K562 (cell line): ENCODE data around the gene DPH2. TPM values are rescaled to one million over a fixed set of nuclear protein-coding genes. Genes with fewer than 3 reads are reported as not detected.

Experiments
- ATAC-seq: fragments of 200-7000 bp; cut with Tn5 transposase; 3 replicates; pipeline ENCODE4 v1.9.1; 2020; ENCODE audit warnings: moderate library complexity
- BruUV-seq: library from RNA; stranded (reverse); fragments of 400-500 nt; replicated peaks from 2 replicates; lab custom pipeline; 2021; lab: Mats Ljungman, UMichigan
- CTCF ChIA-PET: fragments of 300-600 bp; formaldehyde crosslinking; extraction: SDS; loops from one replicate; lab custom pipeline; 2021; ENCODE audit warnings: low intra/inter-chr PET ratio; lab: Yijun Ruan, JAX
- POLR2A ChIA-PET: fragments of 300-600, 350-650 bp; sonication (Branson Sonifier 250); formaldehyde crosslinking; extraction: SDS; loops from one replicate; lab custom pipeline; 2021; ENCODE audit warnings: antibody characterized with exemption, inconsistent platforms; lab: Yijun Ruan, JAX
- DNase-seq, 4 experiments: peaks; one replicate each; pipeline versions ENCODE4 v3.0.0 to v3.0.0-alpha.2; 2011 to 2018; ENCODE audit warnings: low spot score in 3 of 4, mixed read lengths in 3 of 4; ENCODE audit errors: extremely low read depth in 1 of 4
- FAIRE-seq: peaks from 2 replicates; lab custom pipeline; 2011; peaks lifted over from hg19 to GRCh38; lab: Jason Lieb, UNC
- H2AFZ ChIP-seq: 2 replicates; pipeline ENCODE4 v1.6.0; 2011; ENCODE audit warnings: low read depth, low read length, control low read depth, inconsistent platforms
- H3K27ac ChIP-seq: fragments of 200-600 bp; 3 replicates; pipeline ENCODE4 v1.8.0; 2011; ENCODE audit warnings: low read depth, mild to moderate bottlenecking, control low read depth, inconsistent platforms, low read length, moderate library complexity, mixed read lengths; ENCODE audit errors: extremely low read depth
- H3K27me3 ChIP-seq, 2 experiments: fragments of 300-600 bp in 1 of 2; 2 replicates in 1 of 2; 3 replicates in 1 of 2; pipeline versions ENCODE4 v1.6.0 to v1.8.0; 2011; ENCODE audit warnings: inconsistent platforms in 2 of 2, low read length in 2 of 2, mild to moderate bottlenecking in 1 of 2, mixed read lengths in 1 of 2, moderate library complexity in 1 of 2; ENCODE audit not compliant: control insufficient read depth in 2 of 2, insufficient read depth in 2 of 2
- H3K36me3 ChIP-seq: fragments of 300-600 bp; 3 replicates; pipeline ENCODE4 v1.8.0; 2011; ENCODE audit warnings: mild to moderate bottlenecking, low read length, inconsistent platforms; ENCODE audit not compliant: control insufficient read depth, insufficient read depth
- H3K4me1 ChIP-seq, 2 experiments: fragments of 200-600 bp in 1 of 2; replicated peaks in 1 of 2; 2 replicates in 1 of 2; 3 replicates in 1 of 2; pipeline versions ENCODE4 v1.5.1 to v1.8.0; 2011; ENCODE audit warnings: inconsistent platforms in 2 of 2, low read length in 2 of 2, mild to moderate bottlenecking in 1 of 2, mixed read lengths in 1 of 2, moderate library complexity in 1 of 2; ENCODE audit not compliant: control insufficient read depth in 2 of 2, insufficient read depth in 2 of 2
- H3K4me2 ChIP-seq: 2 replicates; pipeline ENCODE4 v1.6.1; 2011; ENCODE audit warnings: low read length, control low read depth, inconsistent platforms, mixed read lengths; ENCODE audit not compliant: insufficient read depth
- H3K4me3 ChIP-seq: fragments of 200-600 bp; sonication (generic), shearing (Covaris generic); 2 replicates; pipeline ENCODE4 v1.5.1; 2016; ENCODE audit warnings: control low read depth, inconsistent platforms
- H3K79me2 ChIP-seq: fragments of 200-600 bp; 3 replicates; pipeline ENCODE4 v1.8.0; 2011; ENCODE audit warnings: low read length, inconsistent platforms; ENCODE audit not compliant: control insufficient read depth, insufficient read depth
- H3K9ac ChIP-seq, 2 experiments: 2 replicates each; pipeline versions ENCODE4 v1.6.0 to v1.6.1; 2011; ENCODE audit warnings: low read depth in 2 of 2, low read length in 2 of 2, control low read depth in 1 of 2, inconsistent platforms in 1 of 2, mild to moderate bottlenecking in 1 of 2, mixed read lengths in 1 of 2; ENCODE audit not compliant: insufficient read depth in 1 of 2
- H3K9me1 ChIP-seq: one replicate; pipeline ENCODE4 v1.6.0; 2011; ENCODE audit warnings: inconsistent platforms, mild to moderate bottlenecking, low read length, moderate library complexity; ENCODE audit not compliant: control insufficient read depth, insufficient read depth
- H3K9me3 ChIP-seq: replicated peaks from 2 replicates; pipeline ENCODE4 v1.5.1; 2011; ENCODE audit warnings: low read depth, low read length, inconsistent platforms; ENCODE audit not compliant: control insufficient read depth, insufficient read depth
- H4K20me1 ChIP-seq: replicated peaks from 2 replicates; pipeline ENCODE4 v1.6.1; 2011; ENCODE audit warnings: low read length, inconsistent platforms, mixed read lengths; ENCODE audit not compliant: control insufficient read depth, insufficient read depth
- HMG20A ChIP-seq: fragments of 450-650 bp; formaldehyde crosslinking; conservative IDR thresholded peaks from 2 replicates; pipeline ENCODE4 v1.4.0; 2020; ENCODE audit warnings: mild to moderate bottlenecking, mixed read lengths
- KLF10 ChIP-seq: fragments of 250-450 bp; sonication (Bioruptor Pico); IDR thresholded peaks from 2 replicates; pipeline ENCODE4 v1.6.1; 2021; ENCODE audit warnings: matching md5 sums
- LEF1 ChIP-seq: fragments of 450-650 bp; IDR thresholded peaks from 2 replicates; pipeline ENCODE4 v1.6.1; 2016; ENCODE audit warnings: mild to moderate bottlenecking
- MCM3 ChIP-seq: fragments of 450-650 bp; IDR thresholded peaks from 2 replicates; pipeline ENCODE4 v1.6.1; 2016
- MCM5 ChIP-seq: fragments of 450-650 bp; IDR thresholded peaks from 2 replicates; pipeline ENCODE4 v1.6.1; 2016; ENCODE audit warnings: low read depth
- NEUROD1 ChIP-seq: fragments of 150-350 bp; IDR thresholded peaks from 2 replicates; pipeline ENCODE4 v1.6.1; 2014; ENCODE audit warnings: borderline replicate concordance, low read length, low read depth; ENCODE audit not compliant: partially characterized antibody
- NFIC ChIP-seq: fragments of 450-650 bp; IDR thresholded peaks from 2 replicates; pipeline ENCODE4 v1.6.1; 2017; ENCODE audit warnings: mild to moderate bottlenecking, inconsistent platforms
- NR2C2 ChIP-seq, 2 experiments: fragments of 200-800 bp in 1 of 2; sonication (Bioruptor generic) in 1 of 2; sonication (generic) in 1 of 2; formaldehyde crosslinking in 1 of 2; IDR thresholded peaks; 2 replicates each; pipeline versions ENCODE4 v1.6.1 to v1.8.0; 2016 to 2022; ENCODE audit warnings: mild to moderate bottlenecking in 1 of 2, missing compliant biosample characterization in 1 of 2, missing genetic modification characterization in 1 of 2, missing genetic modification reagents in 1 of 2
- POLR2G ChIP-seq: fragments of 200-400 bp; formaldehyde crosslinking; IDR thresholded peaks from 2 replicates; pipeline ENCODE4 v1.6.1; 2017; ENCODE audit warnings: low read depth, mild to moderate bottlenecking, antibody characterized with exemption, low read length, moderate library complexity
- SIRT6 ChIP-seq: IDR thresholded peaks from one replicate; pipeline ENCODE4 v1.6.1; 2012; ENCODE audit warnings: low read depth, mild to moderate bottlenecking, control low read depth, inconsistent platforms, low read length, moderate library complexity
- SMAD1 ChIP-seq: fragments of 150-350 bp; IDR thresholded peaks from 2 replicates; pipeline ENCODE4 v1.6.1; 2014; ENCODE audit warnings: low read length, low read depth; ENCODE audit not compliant: partially characterized antibody
- TARDBP ChIP-seq: fragments of 450-650 bp; IDR thresholded peaks from 2 replicates; pipeline ENCODE4 v1.6.1; 2016
- TEAD1 ChIP-seq, 2 experiments: fragments of 450-650 bp in 1 of 2; sonication (generic) in 1 of 2; formaldehyde crosslinking; IDR thresholded peaks; 2 replicates each; pipeline versions ENCODE4 v1.4.0 to v1.8.0; 2020 to 2022; ENCODE audit warnings: mild to moderate bottlenecking in 2 of 2, missing genetic modification reagents in 1 of 2
- ZFPM2 ChIP-seq: fragments of 250-450 bp; sonication (Bioruptor Pico); IDR thresholded peaks from 2 replicates; pipeline ENCODE4 v1.5.1; 2022; ENCODE audit warnings: mild to moderate bottlenecking
- ZNF134 ChIP-seq: fragments of 250-450 bp; sonication (Bioruptor Pico); conservative IDR thresholded peaks from 2 replicates; pipeline ENCODE4 v1.4.0; 2020
- ZNF184 ChIP-seq: sonication (generic); formaldehyde crosslinking; IDR thresholded peaks from 2 replicates; pipeline ENCODE4 v1.5.0; 2020; ENCODE audit warnings: missing genetic modification reagents
- ZNF282 ChIP-seq: sonication (generic); formaldehyde crosslinking; IDR thresholded peaks from 2 replicates; pipeline ENCODE4 v1.8.1; 2023; ENCODE audit warnings: missing genetic modification reagents
- ZNF584 ChIP-seq: fragments of 200-800 bp; sonication (Bioruptor generic); IDR thresholded peaks from 2 replicates; pipeline ENCODE4 v1.6.1; 2016; ENCODE audit warnings: low read depth, mild to moderate bottlenecking, missing genetic modification characterization, missing compliant biosample characterization
- ZNF707 ChIP-seq: fragments of 250-450 bp; sonication (Bioruptor Pico); conservative IDR thresholded peaks from 2 replicates; pipeline ENCODE4 v1.8.0; 2022; ENCODE audit warnings: inconsistent platforms, mild to moderate bottlenecking, moderate library complexity
- WGBS: fragments of 100-300 bp; shearing (Covaris generic); methylation state at CpG from one replicate; pipeline ENCODE4 v1.1.6; 2016; ENCODE audit warnings: low coverage, mixed read lengths; ENCODE audit not compliant: insufficient coverage; ENCODE audit errors: missing lambda C conversion rate; 5-methylcytosine and 5-hydroxymethylcytosine counted together
- in situ Hi-C: fragments of 300-500 bp; cut with MboI; formaldehyde crosslinking; loops from 4 replicates; pipeline ENCODE4 v1.15.0; 2018; ENCODE audit warnings: inconsistent platforms, mixed read lengths
- intact Hi-C: fragments of 100-400 bp; cut with micrococcal nuclease; formaldehyde crosslinking; loops from 2 replicates; pipeline ENCODE4 v1.14.2; 2022
- polyA plus RNA-seq, 8 experiments: library from polyadenylated mRNA; depleted of rRNA in 4 of 8; stranded (reverse) in 5 of 8; unstranded in 3 of 8; fragments of >200 nt; fragmentation: Nextera tagmentation in 2 of 8; fragmentation: Illumina TruSeq in 1 of 8; extraction: Ambion mirVana in 2 of 8; extraction: Trizol in 1 of 8; gene quantifications; 2 replicates each; pipeline versions ENCODE4 v1.2.1 to v1.2.3, GENCODE V29; 2011 to 2014; ENCODE audit warnings: inconsistent platforms in 1 of 8, missing spikeins in 1 of 8
- total RNA-seq, 7 experiments: library from RNA; depleted of rRNA in 6 of 7; stranded (reverse); fragments of >200 nt in 6 of 7; fragmentation: Illumina TruSeq in 2 of 7; extraction: Trizol in 2 of 7; gene quantifications; 2 replicates each; pipeline versions ENCODE4 v1.2.1 to v1.2.3, GENCODE V29; 2011 to 2021; ENCODE audit warnings: low replicate concordance in 1 of 7
- TF ChIP-seq, protein P1 (sequence below): sonication (generic); formaldehyde crosslinking; IDR thresholded peaks from 2 replicates; pipeline ENCODE4 v1.8.1; 2023; ENCODE audit warnings: missing genetic modification reagents, mild to moderate bottlenecking, borderline replicate concordance

Gene DPH2
- total and polyA plus RNA-seq, 9 of the 15 experiments (the other 6 are each of a cell fraction or from before 2014, with no cell fraction given), result 17.9 to 94.1 (median 68.1) TPM

DNA sequence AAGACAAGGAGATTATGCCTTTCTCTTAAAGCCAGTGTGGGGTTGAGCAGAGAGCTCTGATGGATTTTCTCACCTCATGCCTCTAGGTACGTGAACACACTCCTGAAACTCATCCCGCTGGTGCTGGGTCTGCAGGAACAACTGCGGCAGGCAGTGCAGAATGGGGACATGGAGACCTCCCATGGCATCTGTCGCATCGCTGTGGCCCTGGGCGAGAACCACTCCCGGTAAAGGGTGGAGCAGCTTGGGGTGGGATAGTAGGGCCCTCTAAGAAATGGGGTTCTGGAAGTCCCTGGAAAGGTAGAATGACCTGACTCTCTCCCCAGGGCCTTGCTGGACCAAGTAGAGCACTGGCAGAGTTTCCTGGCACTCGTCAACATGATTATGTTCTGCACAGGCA lies 13.6 kb upstream of the DPH2 start:
- no peak overlapping the region for H3K27ac ChIP-seq
- 94% methylated on average over 8 of the region's 8 CpGs for WGBS
- peaks cover 47% of the 10 kb centered on the region; the same call in 2 of the 3 replicates for H3K36me3 ChIP-seq
- BruUV-seq, result no TSS peak
- H3K79me2 ChIP-seq, result 0 out of 3 replicates have a peak, but pooled peaks cover 6% of the 10 kb centered on the region
- CTCF ChIA-PET, result no interaction called here
- DNase-seq (no peak), ATAC-seq (no peak), FAIRE-seq (no peak)
- 0 out of 4 replicates have a peak overlapping the region, but pooled peaks of 1 of the 2 experiments have one; percentile 5 for H3K9ac ChIP-seq
- POLR2A ChIA-PET, result interaction anchor here (0.9 kb wide), 1 partner anchor 14 kb away, joined by 3 read pairs; the partner anchor contains the start of gene DPH2
- no peaks in the 10 kb centered on the region for H3K27me3 ChIP-seq
- no peaks in the 10 kb centered on the region for H3K9me3 ChIP-seq
- H2AFZ ChIP-seq, result no peak overlapping the region
- no peak overlapping the region for H3K4me3 ChIP-seq
- no peak overlapping the region for H3K4me2 ChIP-seq
- H4K20me1 ChIP-seq, result peaks cover 16% of the 10 kb centered on the region; the same call in 1 of the 2 replicates
- no peak for TF ChIP-seq ZNF134
- TF ChIP-seq ZNF282, result no peak
- no peak for TF ChIP-seq ZNF707 (CRISPR knock-in tag)
- no peak for TF ChIP-seq HMG20A (CRISPR knock-in tag)
- TF ChIP-seq LEF1, result no peak
- no peak for TF ChIP-seq SMAD1
- no peak for TF ChIP-seq NEUROD1
- TF ChIP-seq ZFPM2 (CRISPR knock-in tag), result no peak
- TF ChIP-seq ZNF584 (CRISPR knock-in tag), result no peak
- TF ChIP-seq KLF10 (CRISPR knock-in tag), result no peak
- no peak for TF ChIP-seq TEAD1 (CRISPR knock-in tag; IDR thresholded peaks at IDR 0.05)
- TF ChIP-seq ZNF184 (CRISPR knock-in tag), result no peak
- no peak for TF ChIP-seq SIRT6
- TF ChIP-seq, protein P1, sequence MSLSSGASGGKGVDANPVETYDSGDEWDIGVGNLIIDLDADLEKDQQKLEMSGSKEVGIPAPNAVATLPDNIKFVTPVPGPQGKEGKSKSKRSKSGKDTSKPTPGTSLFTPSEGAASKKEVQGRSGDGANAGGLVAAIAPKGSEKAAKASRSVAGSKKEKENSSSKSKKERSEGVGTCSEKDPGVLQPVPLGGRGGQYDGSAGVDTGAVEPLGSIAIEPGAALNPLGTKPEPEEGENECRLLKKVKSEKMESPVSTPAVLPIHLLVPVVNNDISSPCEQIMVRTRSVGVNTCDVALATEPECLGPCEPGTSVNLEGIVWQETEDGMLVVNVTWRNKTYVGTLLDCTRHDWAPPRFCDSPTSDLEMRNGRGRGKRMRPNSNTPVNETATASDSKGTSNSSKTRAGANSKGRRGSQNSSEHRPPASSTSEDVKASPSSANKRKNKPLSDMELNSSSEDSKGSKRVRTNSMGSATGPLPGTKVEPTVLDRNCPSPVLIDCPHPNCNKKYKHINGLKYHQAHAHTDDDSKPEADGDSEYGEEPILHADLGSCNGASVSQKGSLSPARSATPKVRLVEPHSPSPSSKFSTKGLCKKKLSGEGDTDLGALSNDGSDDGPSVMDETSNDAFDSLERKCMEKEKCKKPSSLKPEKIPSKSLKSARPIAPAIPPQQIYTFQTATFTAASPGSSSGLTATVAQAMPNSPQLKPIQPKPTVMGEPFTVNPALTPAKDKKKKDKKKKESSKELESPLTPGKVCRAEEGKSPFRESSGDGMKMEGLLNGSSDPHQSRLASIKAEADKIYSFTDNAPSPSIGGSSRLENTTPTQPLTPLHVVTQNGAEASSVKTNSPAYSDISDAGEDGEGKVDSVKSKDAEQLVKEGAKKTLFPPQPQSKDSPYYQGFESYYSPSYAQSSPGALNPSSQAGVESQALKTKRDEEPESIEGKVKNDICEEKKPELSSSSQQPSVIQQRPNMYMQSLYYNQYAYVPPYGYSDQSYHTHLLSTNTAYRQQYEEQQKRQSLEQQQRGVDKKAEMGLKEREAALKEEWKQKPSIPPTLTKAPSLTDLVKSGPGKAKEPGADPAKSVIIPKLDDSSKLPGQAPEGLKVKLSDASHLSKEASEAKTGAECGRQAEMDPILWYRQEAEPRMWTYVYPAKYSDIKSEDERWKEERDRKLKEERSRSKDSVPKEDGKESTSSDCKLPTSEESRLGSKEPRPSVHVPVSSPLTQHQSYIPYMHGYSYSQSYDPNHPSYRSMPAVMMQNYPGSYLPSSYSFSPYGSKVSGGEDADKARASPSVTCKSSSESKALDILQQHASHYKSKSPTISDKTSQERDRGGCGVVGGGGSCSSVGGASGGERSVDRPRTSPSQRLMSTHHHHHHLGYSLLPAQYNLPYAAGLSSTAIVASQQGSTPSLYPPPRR (CRISPR knock-in tag), result no peak
- no peak for TF ChIP-seq NFIC
- TF ChIP-seq MCM3, result no peak
- TF ChIP-seq MCM5, result no peak
- TF ChIP-seq TARDBP, result no peak
- no peak for TF ChIP-seq POLR2G
- TF ChIP-seq NR2C2 (CRISPR knock-in tag; IDR thresholded peaks at IDR 0.05), result no peak
- no peak for TF ChIP-seq NR2C2 (tag; IDR thresholded peaks at IDR 0.05)
- no peaks in the 10 kb centered on the region for H3K9me1 ChIP-seq
- in situ Hi-C loops, result no loop called here
- peaks cover 15 to 20% of the 10 kb centered on the region in 2 experiments; a peak in 4 of 5 replicates for H3K4me1 ChIP-seq
- intact Hi-C loops, result no loop called here
